ENCODE measurements around the gene LDLRAD2. TPM values are rescaled to one million over a fixed set of nuclear protein-coding genes. Genes with fewer than 3 reads are reported as not detected.

Gene LDLRAD2
- total RNA-seq, 4 donors from 2014 or later: 0.22 TPM; not detected in 3

DNA sequence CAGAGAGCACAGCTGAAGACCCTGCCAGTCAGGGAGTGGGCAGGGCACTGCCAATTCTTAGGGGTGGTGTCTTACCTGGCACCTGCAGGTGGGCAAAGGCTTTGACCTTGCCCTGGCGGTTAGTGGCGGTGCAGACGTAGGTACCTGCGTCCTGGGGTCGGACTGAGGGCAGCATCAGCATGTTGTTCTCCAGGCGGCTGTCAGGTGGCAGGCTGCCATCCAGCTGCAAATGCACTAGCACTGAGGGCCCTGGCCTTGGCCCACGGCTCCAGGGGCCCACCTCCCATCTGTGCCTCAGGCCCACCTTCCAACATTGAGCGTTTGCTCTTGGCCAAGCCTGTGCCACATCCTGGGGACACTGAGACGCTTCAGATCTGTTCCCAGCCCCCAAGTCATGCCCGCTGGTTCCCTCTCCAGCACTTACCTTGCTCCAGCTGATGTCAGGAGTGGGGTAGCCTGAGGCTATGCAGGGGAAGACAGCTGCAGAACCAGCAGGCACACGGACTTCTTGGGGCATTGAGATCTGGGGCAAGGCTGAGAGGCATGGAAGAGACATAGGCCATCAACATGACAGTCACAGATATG, 21.4 kb downstream of the LDLRAD2 start:
- Histone ChIP-seq H3K4me1 (no peaks in the 10 kb centered on the region), H3K36me3 (peaks cover 82 to 88% of the 10 kb centered on the region in 2 donors), H3K4me3 (replicated peaks in 1 of 3) (no peak overlapping the region), H3K27ac (no peak overlapping the region), H3K9me3 (no peaks in the 10 kb centered on the region), H3K27me3 (no peaks in the 10 kb centered on the region)
- TF ChIP-seq POLR2A (IDR thresholded peaks at IDR 0.05): no peak
- no peak for TF ChIP-seq CTCF (IDR thresholded peaks at IDR 0.05)
- DNase-seq: no peak
- 94 to 97% methylated on average over 3 to 11 of the region's 11 CpGs for WGBS, 2 donors
- intact Hi-C loops (cut with DNase I): no loop called here

- DNase-seq: no peak
- H3K36me3 ChIP-seq: peaks cover 81 to 88% of the 10 kb centered on the region in 2 donors
- no peak overlapping the region for H3K27ac ChIP-seq
- no peak overlapping the region for H3K4me3 ChIP-seq (replicated peaks in 1 of 3)
- no peak for TF ChIP-seq POLR2A (IDR thresholded peaks at IDR 0.05)
- TF ChIP-seq CTCF (IDR thresholded peaks at IDR 0.05): no peak
- intact Hi-C loops (cut with DNase I): no loop called here
- H3K9me3 ChIP-seq: no peaks in the 10 kb centered on the region
- no peaks in the 10 kb centered on the region for H3K27me3 ChIP-seq
- no peaks in the 10 kb centered on the region for H3K4me1 ChIP-seq
- 100% methylated on average over 1 of the region's 1 CpG for WGBS, 2 donors
Measured at GRCh38 chr1:21834094-21834493, 22.0 kb downstream of the LDLRAD2 start.

- intact Hi-C loops (cut with DNase I): no loop called here
- Histone ChIP-seq H3K4me1 (no peaks in the 10 kb centered on the region), H3K27ac (no peak overlapping the region), H3K27me3 (no peaks in the 10 kb centered on the region), H3K9me3 (no peaks in the 10 kb centered on the region), H3K4me3 (replicated peaks in 1 of 3) (no peak overlapping the region), H3K36me3 (peaks cover 81 to 88% of the 10 kb centered on the region in 2 donors)
- DNase-seq: no peak
- 98% methylated on average over 16 of the region's 16 CpGs for WGBS, 2 donors
- TF ChIP-seq CTCF (IDR thresholded peaks at IDR 0.05): no peak
- no peak for TF ChIP-seq POLR2A (IDR thresholded peaks at IDR 0.05)
Measured at GRCh38 chr1:21834666-21835065, 22.6 kb downstream of the LDLRAD2 start.

DNA sequence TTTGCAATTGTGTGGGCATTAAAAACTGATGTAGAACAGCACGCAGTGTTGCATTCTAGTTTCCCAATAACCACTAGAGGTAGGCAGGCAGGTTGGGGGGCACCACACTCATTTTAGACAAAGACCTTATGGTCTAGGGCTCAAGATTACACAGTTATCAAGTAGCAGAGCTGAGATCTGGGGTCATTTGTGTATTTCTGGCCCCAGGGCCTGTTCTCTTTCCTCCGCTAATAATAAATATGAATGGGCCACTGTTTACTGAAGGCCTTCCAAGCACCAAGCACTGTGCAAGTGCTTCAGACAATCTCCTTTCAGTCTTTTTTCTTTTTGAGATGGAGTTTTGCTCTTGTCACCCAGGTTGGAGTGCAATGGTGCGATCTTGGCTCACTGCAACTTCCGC, 23.9 kb downstream of the LDLRAD2 start:
- DNase-seq: no peak
- H3K27ac ChIP-seq: no peak overlapping the region
- TF ChIP-seq POLR2A (IDR thresholded peaks at IDR 0.05) (no peak), CTCF (IDR thresholded peaks at IDR 0.05) (no peak)
- intact Hi-C loops (cut with DNase I): no loop called here
- no peak overlapping the region for H3K4me3 ChIP-seq (replicated peaks in 1 of 3)
- 97 to 98% methylated on average over 4 of the region's 4 CpGs for WGBS, 2 donors
- H3K36me3 ChIP-seq: peaks cover 77 to 84% of the 10 kb centered on the region in 2 donors
- no peaks in the 10 kb centered on the region for H3K4me1 ChIP-seq
- no peaks in the 10 kb centered on the region for H3K9me3 ChIP-seq
- H3K27me3 ChIP-seq: no peaks in the 10 kb centered on the region

DNA sequence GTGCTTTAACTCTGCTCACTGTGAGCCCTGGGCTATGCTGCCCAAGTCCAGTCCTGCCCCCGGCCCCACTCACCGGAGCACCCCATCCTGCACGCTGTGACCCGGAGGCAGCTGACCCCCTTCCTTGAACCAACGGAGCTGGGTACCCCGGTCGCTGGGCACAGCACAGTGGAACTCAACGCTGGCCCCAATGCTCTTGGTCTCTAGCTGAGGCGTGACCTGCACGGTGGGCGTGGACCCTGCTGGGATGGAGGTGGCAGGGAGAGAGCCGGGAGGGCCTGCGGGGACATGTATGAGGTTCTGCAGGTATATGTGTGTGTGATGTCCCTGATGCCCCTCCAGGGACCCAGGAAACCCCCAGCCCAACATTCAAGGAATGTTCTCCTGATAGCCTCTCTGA, 24.7 kb downstream of the LDLRAD2 start:
- Histone ChIP-seq H3K27me3 (no peaks in the 10 kb centered on the region), H3K27ac (no peak overlapping the region), H3K4me3 (replicated peaks in 1 of 3) (no peak overlapping the region), H3K9me3 (no peaks in the 10 kb centered on the region), H3K36me3 (peaks cover 77 to 84% of the 10 kb centered on the region in 2 donors), H3K4me1 (no peaks in the 10 kb centered on the region)
- DNase-seq: no peak
- TF ChIP-seq POLR2A (IDR thresholded peaks at IDR 0.05) (no peak), CTCF (IDR thresholded peaks at IDR 0.05) (no peak)
- WGBS, 2 donors: 91 to 93% methylated on average over 3 to 8 of the region's 13 CpGs
- intact Hi-C loops (cut with DNase I): no loop called here

All from thyroid gland (tissue), 4 donors.